ENCODE measurements around the gene TMEM128.

DNA sequence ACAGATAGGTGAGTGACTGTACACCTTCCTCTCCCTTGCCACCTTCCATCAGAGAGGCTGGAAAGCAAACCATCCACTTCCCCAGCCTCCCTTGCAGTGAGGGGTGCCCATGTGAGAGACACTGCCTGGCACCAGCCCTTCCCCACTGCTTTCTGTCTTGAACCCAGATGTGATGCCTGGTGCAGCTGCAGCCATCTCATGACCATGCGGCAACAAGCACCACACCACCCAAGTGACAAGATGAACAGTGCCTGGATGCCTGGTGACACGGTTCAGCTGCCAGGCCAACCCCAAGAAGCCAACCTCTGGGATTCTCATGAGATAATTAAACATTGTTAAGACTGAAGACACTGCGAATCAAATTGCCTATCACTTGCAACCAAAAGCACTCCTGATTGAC is 52.7 kb downstream of the TMEM128 start:
- TF ChIP-seq, protein P1, sequence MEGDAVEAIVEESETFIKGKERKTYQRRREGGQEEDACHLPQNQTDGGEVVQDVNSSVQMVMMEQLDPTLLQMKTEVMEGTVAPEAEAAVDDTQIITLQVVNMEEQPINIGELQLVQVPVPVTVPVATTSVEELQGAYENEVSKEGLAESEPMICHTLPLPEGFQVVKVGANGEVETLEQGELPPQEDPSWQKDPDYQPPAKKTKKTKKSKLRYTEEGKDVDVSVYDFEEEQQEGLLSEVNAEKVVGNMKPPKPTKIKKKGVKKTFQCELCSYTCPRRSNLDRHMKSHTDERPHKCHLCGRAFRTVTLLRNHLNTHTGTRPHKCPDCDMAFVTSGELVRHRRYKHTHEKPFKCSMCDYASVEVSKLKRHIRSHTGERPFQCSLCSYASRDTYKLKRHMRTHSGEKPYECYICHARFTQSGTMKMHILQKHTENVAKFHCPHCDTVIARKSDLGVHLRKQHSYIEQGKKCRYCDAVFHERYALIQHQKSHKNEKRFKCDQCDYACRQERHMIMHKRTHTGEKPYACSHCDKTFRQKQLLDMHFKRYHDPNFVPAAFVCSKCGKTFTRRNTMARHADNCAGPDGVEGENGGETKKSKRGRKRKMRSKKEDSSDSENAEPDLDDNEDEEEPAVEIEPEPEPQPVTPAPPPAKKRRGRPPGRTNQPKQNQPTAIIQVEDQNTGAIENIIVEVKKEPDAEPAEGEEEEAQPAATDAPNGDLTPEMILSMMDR (IDR thresholded peaks at IDR 0.05): no peak
- TF ChIP-seq POLR2A (IDR thresholded peaks at IDR 0.05): no peak
